PC-9 (cell line): ENCODE measurements around the gene ABCB9. TPM values are rescaled to one million over a fixed set of nuclear protein-coding genes. Genes with fewer than 3 reads are reported as not detected.

Experiments
- BruUV-seq: library from RNA; stranded (reverse); fragments of 400-500 nt; replicated peaks from 2 replicates; lab custom pipeline; 2021; lab: Mats Ljungman, UMichigan
- CTCF ChIA-PET: fragments of 300-600 bp; sonication (Branson Sonifier 250); formaldehyde crosslinking; loops from one replicate; lab custom pipeline; 2022; ENCODE audit warnings: antibody characterized with exemption; lab: Charles Lee
- POLR2A ChIA-PET: fragments of 300-600 bp; sonication (Branson Sonifier 250); formaldehyde crosslinking; loops from one replicate; lab custom pipeline; 2022; ENCODE audit warnings: antibody characterized with exemption; ENCODE audit not compliant: unreplicated experiment; lab: Charles Lee
- DNase-seq, 2 experiments: peaks; one replicate each; pipeline versions ENCODE4 v3.0.0 to v3.0.0-alpha.2; 2015 to 2022; ENCODE audit warnings: mixed read lengths in 1 of 2
- H2AFZ ChIP-seq: fragments of 200-600 bp; sonication (generic); 2 replicates; pipeline ENCODE4 v1.8.1; 2017; ENCODE audit warnings: antibody characterized with exemption
- H3F3A ChIP-seq: fragments of 200-600 bp; sonication (generic); 2 replicates; pipeline ENCODE4 v1.8.1; 2017; ENCODE audit warnings: antibody characterized with exemption, mild to moderate bottlenecking, low read depth; ENCODE audit not compliant: insufficient read depth
- H3K27ac ChIP-seq: fragments of 200-600 bp; sonication (generic); 2 replicates; pipeline ENCODE4 v1.6.1; 2016; ENCODE audit warnings: mixed run types
- H3K27me3 ChIP-seq: fragments of 200-600 bp; sonication (generic); 2 replicates; pipeline ENCODE4 v1.6.1; 2016; ENCODE audit warnings: low read depth, mixed run types; ENCODE audit not compliant: insufficient read depth
- H3K36me3 ChIP-seq: fragments of 200-600 bp; sonication (generic); 2 replicates; pipeline ENCODE4 v1.6.1; 2016; ENCODE audit warnings: low read depth, mixed run types
- H3K4me1 ChIP-seq: fragments of 200-600 bp; sonication (generic); replicated peaks from 2 replicates; pipeline ENCODE4 v1.6.1; 2016; ENCODE audit warnings: mixed run types; ENCODE audit not compliant: insufficient read depth
- H3K4me2 ChIP-seq: fragments of 200-600 bp; sonication (generic); 2 replicates; pipeline ENCODE4 v1.6.1; 2017; ENCODE audit warnings: mixed run types
- H3K4me3 ChIP-seq: fragments of 200-600 bp; sonication (generic); 2 replicates; pipeline ENCODE4 v1.6.1; 2016; ENCODE audit warnings: mixed run types
- H3K79me2 ChIP-seq: fragments of 200-600 bp; sonication (generic); 2 replicates; pipeline ENCODE4 v1.6.1; 2017; ENCODE audit warnings: low read depth, mixed run types
- H3K9me2 ChIP-seq: fragments of 200-600 bp; sonication (generic); 2 replicates; pipeline ENCODE4 v1.8.1; 2017; ENCODE audit warnings: mild to moderate bottlenecking; ENCODE audit not compliant: insufficient read depth
- H3K9me3 ChIP-seq: fragments of 200-600 bp; sonication (generic); 2 replicates; pipeline ENCODE4 v1.8.1; 2016; ENCODE audit warnings: low read depth; ENCODE audit not compliant: insufficient read depth
- H4K20me1 ChIP-seq: fragments of 200-600 bp; sonication (generic); 2 replicates; pipeline ENCODE4 v1.8.1; 2017; ENCODE audit not compliant: insufficient read depth
- EZH2 ChIP-seq: fragments of 200-600 bp; sonication (generic); IDR thresholded peaks from 2 replicates; pipeline ENCODE4 v1.8.0; 2017; ENCODE audit warnings: antibody characterized with exemption, low read depth
- intact Hi-C: fragments of 100-400 bp; cut with micrococcal nuclease; formaldehyde crosslinking; loops from one replicate; pipeline ENCODE4 v1.10.0; 2022; ENCODE audit not compliant: unreplicated experiment
- total RNA-seq: library from RNA; stranded (reverse); gene quantifications from 2 replicates; pipeline ENCODE4 v1.2.3, GENCODE V29; 2021
- TF ChIP-seq, protein P1 (sequence below): fragments of 200-600 bp; sonication (generic); conservative IDR thresholded peaks from 2 replicates; pipeline ENCODE4 v1.6.1; 2017; ENCODE audit warnings: mixed run types, antibody characterized with exemption, mild to moderate bottlenecking, moderate library complexity

The ABCB9 gene
- total RNA-seq, 1 experiment from 2014 or later = 13.0 TPM

DNA sequence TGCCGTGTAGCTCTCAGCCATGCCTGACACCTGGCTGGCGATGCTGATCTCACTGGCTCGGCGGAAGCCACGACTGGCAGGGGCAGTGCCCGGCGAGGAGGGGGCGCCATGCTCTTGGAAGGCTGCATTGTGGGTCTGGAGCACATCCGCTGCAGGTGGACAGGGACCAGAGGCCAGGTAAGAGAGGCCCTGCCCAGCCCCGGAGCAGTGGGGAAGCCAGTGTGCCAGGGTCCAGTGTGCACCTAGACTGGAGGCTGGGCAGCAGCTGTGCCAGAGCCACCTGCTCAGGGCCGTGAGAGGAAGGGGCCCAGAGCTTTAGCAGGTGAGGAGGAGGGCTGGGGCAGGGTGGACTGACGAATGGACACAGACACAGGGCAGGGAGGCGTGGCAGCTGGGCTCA is 24.3 kb upstream of the ABCB9 start:
- no peak for DNase-seq
- no peak overlapping the region for H3K27ac ChIP-seq
- intact Hi-C loops = no loop called here
- H3K9me3 ChIP-seq = no peaks in the 10 kb centered on the region
- H3K4me3 ChIP-seq = no peak overlapping the region
- CTCF ChIA-PET = interaction anchor here (0.7 kb wide), 1 partner anchor 211 kb away, joined by 3 read pairs; no protein-coding TSS in a partner anchor
- H3K4me2 ChIP-seq = no peak overlapping the region
- H2AFZ ChIP-seq = no peak overlapping the region
- BruUV-seq = no TSS peak
- POLR2A ChIA-PET = no interaction called here
- no peaks in the 10 kb centered on the region for H3F3A ChIP-seq
- H3K79me2 ChIP-seq = no peaks in the 10 kb centered on the region
- H3K9me2 ChIP-seq = no peaks in the 10 kb centered on the region
- H4K20me1 ChIP-seq = no peaks in the 10 kb centered on the region
- no peaks in the 10 kb centered on the region for H3K27me3 ChIP-seq
- H3K4me1 ChIP-seq = no peaks in the 10 kb centered on the region
- TF ChIP-seq EZH2 = no peak
- TF ChIP-seq, protein P1, sequence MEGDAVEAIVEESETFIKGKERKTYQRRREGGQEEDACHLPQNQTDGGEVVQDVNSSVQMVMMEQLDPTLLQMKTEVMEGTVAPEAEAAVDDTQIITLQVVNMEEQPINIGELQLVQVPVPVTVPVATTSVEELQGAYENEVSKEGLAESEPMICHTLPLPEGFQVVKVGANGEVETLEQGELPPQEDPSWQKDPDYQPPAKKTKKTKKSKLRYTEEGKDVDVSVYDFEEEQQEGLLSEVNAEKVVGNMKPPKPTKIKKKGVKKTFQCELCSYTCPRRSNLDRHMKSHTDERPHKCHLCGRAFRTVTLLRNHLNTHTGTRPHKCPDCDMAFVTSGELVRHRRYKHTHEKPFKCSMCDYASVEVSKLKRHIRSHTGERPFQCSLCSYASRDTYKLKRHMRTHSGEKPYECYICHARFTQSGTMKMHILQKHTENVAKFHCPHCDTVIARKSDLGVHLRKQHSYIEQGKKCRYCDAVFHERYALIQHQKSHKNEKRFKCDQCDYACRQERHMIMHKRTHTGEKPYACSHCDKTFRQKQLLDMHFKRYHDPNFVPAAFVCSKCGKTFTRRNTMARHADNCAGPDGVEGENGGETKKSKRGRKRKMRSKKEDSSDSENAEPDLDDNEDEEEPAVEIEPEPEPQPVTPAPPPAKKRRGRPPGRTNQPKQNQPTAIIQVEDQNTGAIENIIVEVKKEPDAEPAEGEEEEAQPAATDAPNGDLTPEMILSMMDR = no peak
- no peaks in the 10 kb centered on the region for H3K36me3 ChIP-seq

DNA sequence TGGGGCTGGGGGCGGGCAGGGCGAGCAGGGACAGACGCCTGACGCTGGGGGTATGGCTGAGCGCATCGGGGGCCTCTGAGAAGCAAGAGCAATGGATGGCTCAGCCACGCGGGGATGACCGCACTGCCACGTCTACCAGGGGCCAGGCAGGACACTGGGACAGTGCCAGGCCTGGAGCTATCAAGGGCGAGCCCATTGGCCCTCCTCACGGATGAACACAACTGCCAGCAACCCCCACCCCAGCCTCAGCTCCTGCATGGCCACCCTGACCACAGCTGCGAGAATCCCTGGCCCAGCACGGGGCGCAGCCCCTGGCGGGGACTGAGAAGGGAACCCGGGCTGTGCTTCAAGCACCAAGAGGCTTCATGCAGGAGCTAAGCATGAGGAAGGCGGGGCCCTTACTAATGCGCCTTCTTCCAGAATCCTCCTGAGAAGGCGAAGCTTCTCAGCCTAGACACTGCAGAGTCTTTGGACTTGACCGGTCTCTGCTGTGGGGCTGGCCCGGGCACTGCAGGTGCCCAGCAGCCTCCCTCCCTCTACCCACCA is 23.7 kb upstream of the ABCB9 start:
- BruUV-seq = no TSS peak
- Histone ChIP-seq H3K4me3 (no peak overlapping the region), H4K20me1 (no peaks in the 10 kb centered on the region)

DNA sequence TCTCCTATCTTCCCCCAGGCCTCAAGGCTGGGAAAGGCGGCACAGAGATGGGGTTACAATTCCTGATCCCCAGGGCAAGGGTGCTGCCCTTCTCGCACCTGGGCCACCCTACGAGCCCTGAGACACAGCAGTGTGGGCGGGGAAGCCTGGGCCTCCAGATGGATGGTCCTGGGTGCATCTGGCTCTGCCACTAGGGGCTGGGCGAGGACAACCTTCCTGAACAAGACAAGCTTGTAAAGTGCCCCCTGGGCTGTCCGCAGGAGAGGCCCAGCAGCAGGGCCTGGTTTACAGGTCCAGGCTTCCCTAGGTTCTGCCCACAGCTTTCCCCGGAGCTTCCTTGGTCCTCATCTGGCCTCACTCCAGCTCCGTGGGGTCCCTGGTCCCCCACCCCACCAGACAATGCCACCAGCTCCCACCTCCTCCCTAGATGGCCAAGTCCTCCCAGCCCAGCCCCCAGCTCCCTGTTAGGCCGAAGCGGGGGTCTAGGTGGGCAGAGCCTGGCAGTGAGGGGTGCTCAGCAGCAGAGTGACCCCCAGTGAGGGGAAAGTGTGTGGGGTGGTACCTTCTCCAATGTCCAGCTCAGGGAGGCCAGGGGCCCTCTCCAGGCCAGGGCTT is 23.1 kb upstream of the ABCB9 start:
- Histone ChIP-seq H4K20me1 (no peaks in the 10 kb centered on the region), H3K27ac (no peak overlapping the region), H3K27me3 (no peaks in the 10 kb centered on the region), H3K9me3 (no peaks in the 10 kb centered on the region), H3K79me2 (no peaks in the 10 kb centered on the region), H3K4me2 (no peak overlapping the region), H3K9me2 (no peaks in the 10 kb centered on the region), H3K4me3 (no peak overlapping the region), H2AFZ (no peak overlapping the region), H3K36me3 (no peaks in the 10 kb centered on the region), H3F3A (no peaks in the 10 kb centered on the region; the same call in 1 of the 2 replicates), H3K4me1 (no peaks in the 10 kb centered on the region)
- no TSS peak for BruUV-seq
- CTCF ChIA-PET = no interaction called here
- DNase-seq = no peak
- TF ChIP-seq, protein P1 = no peak
- TF ChIP-seq EZH2 = no peak
- POLR2A ChIA-PET = no interaction called here
- intact Hi-C loops = loop anchor here (10.0 kb wide), 1 partner anchor 175 kb away; no protein-coding TSS in a partner anchor

More for the DNA sequence above, 23.7 kb upstream of the ABCB9 start:
- Histone ChIP-seq H3K9me3 (no peaks in the 10 kb centered on the region), H3K27me3 (no peaks in the 10 kb centered on the region), H2AFZ (no peak overlapping the region), H3K27ac (no peak overlapping the region), H3K79me2 (no peaks in the 10 kb centered on the region), H3F3A (no peaks in the 10 kb centered on the region), H3K4me1 (no peaks in the 10 kb centered on the region), H3K4me2 (no peak overlapping the region), H3K9me2 (no peaks in the 10 kb centered on the region), H3K36me3 (no peaks in the 10 kb centered on the region)
- DNase-seq = no peak
- TF ChIP-seq EZH2 = no peak
- TF ChIP-seq, protein P1 = no peak
- intact Hi-C loops = loop anchor here (10.0 kb wide), 1 partner anchor 175 kb away; no protein-coding TSS in a partner anchor
- POLR2A ChIA-PET = no interaction called here
- CTCF ChIA-PET = interaction anchor here (0.7 kb wide), 1 partner anchor 212 kb away, joined by 3 read pairs; no protein-coding TSS in a partner anchor
